GM13977 (cell line): ENCODE results near the gene CHRNB4.

ENCODE experiments used
- DNase-seq: peaks from one replicate; pipeline ENCODE4 v3.0.0; 2012; ENCODE audit warnings: low spot score
- CTCF ChIP-seq: IDR thresholded peaks from 2 replicates; pipeline ENCODE4 v1.5.1; 2012; ENCODE audit warnings: mild to moderate bottlenecking, control low read depth; ENCODE audit not compliant: insufficient read depth; ENCODE audit errors: extremely low read depth, missing control alignments
- in situ Hi-C: fragments of 300-500 bp; cut with MboI; formaldehyde crosslinking; loops from one replicate; pipeline ENCODE4 v1.12.0; 2022; ENCODE audit warnings: low sequenced_read_pairs, low pct_unique_long_range_greater_than_20kb, mixed read lengths, inconsistent platforms; ENCODE audit not compliant: unreplicated experiment

The CHRNB4 gene

GRCh38 chr15:78634210-78635145 lies 6.5 kb downstream of the CHRNB4 start:
- no peak for TF ChIP-seq CTCF
- no peak for DNase-seq
- in situ Hi-C loops: loop anchor here (10.0 kb wide), 1 partner anchor 70 kb away; no protein-coding TSS in a partner anchor

GRCh38 chr15:78633348-78633747 lies 7.7 kb downstream of the CHRNB4 start:
- no peak for TF ChIP-seq CTCF
- in situ Hi-C loops: loop anchor here (10.0 kb wide), 1 partner anchor 71 kb away; no protein-coding TSS in a partner anchor
- DNase-seq: no peak

GRCh38 chr15:78630886-78631633 lies 9.9 kb downstream of the CHRNB4 start:
- no peak for TF ChIP-seq CTCF
- in situ Hi-C loops: loop anchor here (10.0 kb wide), 1 partner anchor 74 kb away; no protein-coding TSS in a partner anchor

GRCh38 chr15:78629716-78630065 lies 11.3 kb downstream of the CHRNB4 start:
- TF ChIP-seq CTCF: no peak
- in situ Hi-C loops: loop anchor here (10.0 kb wide), 1 partner anchor 75 kb away; no protein-coding TSS in a partner anchor
- DNase-seq: no peak

More at GRCh38 chr15:78630886-78631633, 9.9 kb downstream of the CHRNB4 start:
- no peak for DNase-seq

GRCh38 chr15:78629031-78629715 lies 11.8 kb downstream of the CHRNB4 start:
- DNase-seq: no peak

More at GRCh38 chr15:78629031-78629715, 11.8 kb downstream of the CHRNB4 start:
- no peak for TF ChIP-seq CTCF
- in situ Hi-C loops: no loop called here
